Ramos (cell line): ENCODE results near the gene DEPP1.

Experiments
- in situ Hi-C: fragments of 300-500 bp; cut with MboI; formaldehyde crosslinking; loops from one replicate; pipeline ENCODE4 v1.14.3; 2022; ENCODE audit warnings: low sequenced_read_pairs; ENCODE audit not compliant: unreplicated experiment

Gene DEPP1

DNA sequence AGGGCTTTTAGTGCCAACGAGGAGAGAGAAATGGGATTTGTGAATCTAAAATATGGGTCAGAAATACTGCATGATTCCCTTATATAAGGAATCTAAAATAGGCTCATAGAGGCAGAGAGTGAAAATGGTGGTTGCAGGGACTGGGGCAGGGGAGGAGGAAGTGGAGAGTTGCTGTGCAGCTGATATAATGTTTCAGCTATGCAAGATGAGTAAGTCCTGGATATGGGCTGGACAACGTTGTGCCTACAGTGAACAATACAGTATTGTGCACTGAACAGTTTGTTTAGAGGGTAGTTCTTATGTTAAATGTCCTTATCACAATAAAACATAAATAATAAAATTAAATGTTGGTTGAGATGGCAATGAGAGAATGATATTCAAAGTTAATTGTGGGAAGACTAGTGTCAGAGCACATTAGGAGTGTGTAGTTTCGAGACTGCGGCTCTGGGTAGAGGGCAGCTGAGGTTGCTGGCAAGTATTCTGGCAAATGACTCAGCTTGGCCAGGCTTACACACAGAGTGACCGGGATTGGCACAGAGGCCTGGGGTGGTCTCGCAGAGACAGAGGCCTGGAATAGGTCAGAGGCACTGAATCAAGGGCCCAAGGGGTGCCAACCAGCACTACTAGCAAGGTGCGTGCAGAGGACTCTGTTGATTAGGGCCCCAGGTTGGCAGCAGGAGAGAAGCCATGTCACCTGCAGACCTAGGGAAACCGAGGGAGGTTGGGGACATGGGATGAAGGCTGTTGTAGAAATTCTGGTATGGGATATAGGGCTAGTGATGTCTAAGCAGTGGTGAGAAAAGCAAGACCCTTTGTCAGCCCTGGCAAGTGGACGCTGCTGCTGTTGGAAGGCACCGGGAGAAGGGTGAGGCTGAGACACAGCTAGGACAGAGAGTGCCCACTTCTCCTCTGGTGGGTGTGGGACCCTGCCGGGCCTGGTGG lies 2.8 kb upstream of the DEPP1 start:
- in situ Hi-C loops: no loop called here

GRCh38 chr10:44980309-44981171 lies 1.9 kb upstream of the DEPP1 start:
- in situ Hi-C loops: no loop called here

- in situ Hi-C loops: loop anchor here (5.0 kb wide), 1 partner anchor 47 kb away; no protein-coding TSS in a partner anchor
Measured at GRCh38 chr10:44979281-44980191, 927 bp upstream of the DEPP1 start.

DNA sequence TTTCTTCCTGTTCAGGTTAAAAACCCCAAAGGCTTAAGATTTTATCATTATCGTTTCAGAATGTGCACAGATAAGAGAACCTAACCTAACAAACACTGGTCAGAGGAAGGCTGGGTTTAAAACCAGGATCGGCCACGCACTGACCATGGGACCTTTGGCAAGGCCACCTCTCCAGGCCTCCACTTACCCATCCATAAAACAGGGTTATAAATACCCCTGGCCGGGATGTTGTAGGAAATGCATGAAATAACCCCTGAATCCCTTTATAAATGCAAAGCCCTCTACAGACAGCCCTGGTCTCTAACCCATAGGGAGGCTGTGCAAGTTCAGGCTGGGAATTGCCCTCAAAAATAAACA lies 418 bp downstream of the DEPP1 start:
- in situ Hi-C loops: loop anchor here (5.0 kb wide), 1 partner anchor 46 kb away; no protein-coding TSS in a partner anchor

DNA sequence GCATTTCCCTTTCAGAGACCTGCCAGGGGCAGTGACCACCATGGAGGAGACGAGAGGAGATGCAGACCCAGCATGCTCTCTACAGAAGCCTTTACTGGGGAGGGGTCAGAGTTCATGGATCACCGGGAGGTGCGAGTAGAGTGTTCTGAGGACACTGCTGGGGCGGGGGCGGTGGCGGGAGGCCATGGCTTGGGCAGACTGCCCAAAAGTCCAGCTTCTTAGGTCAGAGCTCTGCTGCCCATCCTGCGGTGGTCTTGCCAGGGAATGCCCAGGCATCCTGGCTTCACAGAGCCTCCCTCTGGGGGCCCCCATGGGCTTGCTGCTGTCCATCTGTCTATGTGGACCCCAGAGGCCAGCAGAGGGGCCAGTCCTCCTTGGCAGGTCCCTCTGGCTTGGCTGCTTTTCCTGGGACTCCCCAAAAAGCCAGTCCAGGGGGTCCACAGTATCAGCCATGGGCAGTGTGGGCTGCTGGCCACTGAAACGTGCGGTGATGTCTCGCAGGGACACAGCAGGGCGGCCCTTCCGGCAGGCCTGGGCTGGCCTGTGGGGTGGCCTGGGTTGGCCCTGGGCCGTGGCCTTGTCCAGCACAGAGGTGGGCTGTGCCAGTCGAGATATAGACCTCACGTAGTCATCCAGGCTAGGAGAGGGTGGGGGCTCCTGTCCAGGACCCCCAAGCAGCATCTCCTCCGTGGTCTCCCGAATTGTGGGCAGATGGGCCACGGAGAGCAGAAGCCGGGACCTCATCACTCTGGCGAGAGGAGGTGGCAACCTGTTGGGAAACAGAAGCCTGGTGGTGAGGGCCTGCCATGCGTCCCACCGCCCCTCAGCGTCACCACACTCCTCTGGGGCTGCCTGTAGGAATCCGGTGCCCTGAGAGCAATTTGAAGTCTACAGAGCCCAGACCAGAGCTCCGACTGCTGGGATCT lies 1.1 kb downstream of the DEPP1 start:
- in situ Hi-C loops: loop anchor here (5.0 kb wide), 1 partner anchor 45 kb away; no protein-coding TSS in a partner anchor

DNA sequence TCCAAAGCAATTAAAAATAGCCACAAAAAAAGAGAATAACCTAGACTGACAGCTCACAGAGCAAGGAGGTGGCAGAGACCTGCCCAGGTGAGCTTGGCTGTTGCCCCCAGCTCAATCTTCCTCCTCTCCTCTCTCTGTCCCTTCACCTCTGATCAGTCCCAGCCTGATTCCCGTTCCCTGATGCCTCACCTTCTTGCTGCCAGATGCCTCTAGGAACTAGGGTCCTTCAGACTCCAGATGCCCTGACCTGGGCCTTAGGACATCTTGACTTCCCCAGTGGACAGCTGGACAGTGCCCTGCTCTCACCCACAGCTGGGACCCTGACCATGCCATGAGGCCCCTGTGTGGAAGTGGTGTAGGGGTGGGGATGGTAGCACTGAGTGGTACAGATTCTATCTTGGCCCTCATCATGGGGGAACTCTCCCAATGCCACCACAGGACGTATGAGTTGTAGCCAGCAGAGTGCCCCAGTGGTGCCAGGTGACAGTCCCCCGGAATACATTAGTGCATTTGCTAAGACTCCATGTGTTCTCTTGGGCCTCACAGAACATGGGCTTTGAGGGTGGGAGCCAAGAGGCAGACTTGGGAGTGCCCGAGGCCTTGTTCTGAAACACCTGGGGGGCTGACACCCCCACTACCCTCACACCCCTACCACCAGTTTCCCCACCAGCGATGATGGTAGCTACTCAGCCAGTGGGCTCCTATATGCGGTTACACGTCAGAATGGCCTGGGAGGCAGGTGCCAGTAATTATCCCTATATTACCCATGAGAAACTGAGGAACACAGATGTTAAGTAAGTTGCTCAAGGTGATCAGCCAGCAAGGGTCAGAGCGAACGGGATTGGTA lies 2.0 kb downstream of the DEPP1 start:
- in situ Hi-C loops: loop anchor here (5.0 kb wide), 1 partner anchor 44 kb away; no protein-coding TSS in a partner anchor

GRCh38 chr10:44975431-44976331 lies 2.9 kb downstream of the DEPP1 start:
- in situ Hi-C loops: loop anchor here (5.0 kb wide), 1 partner anchor 43 kb away; no protein-coding TSS in a partner anchor

- in situ Hi-C loops: loop anchor here (5.0 kb wide), 1 partner anchor 43 kb away; no protein-coding TSS in a partner anchor
Measured at GRCh38 chr10:44974628-44975430, 3.8 kb downstream of the DEPP1 start.

DNA sequence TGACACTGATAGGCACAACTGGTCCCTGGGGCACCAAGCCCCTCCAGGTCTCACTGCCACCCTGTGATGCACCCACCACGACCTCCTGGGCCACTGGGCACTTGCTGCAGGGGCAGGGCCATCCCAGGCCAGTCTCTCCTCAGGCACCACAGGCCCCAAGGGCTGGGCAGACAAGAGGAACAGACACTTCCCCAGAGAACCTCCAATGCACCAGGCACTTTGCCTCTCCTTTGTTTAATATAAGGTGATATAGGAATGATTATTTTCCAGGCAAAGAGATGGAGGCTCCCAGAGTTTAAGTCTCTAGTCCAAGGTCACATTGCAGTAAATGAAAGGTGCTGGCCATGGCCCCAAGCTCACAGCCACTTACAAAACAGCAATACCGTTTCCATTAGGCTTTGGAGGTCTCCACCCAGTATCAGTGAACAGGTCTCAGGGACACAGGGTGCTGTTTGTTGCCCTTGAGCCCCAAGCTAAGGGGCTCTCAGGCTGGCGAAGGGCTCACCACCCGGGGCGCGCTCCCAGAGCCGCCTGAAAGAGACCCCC lies 4.5 kb downstream of the DEPP1 start:
- in situ Hi-C loops: no loop called here

GRCh38 chr10:44973323-44974081 lies 5.1 kb downstream of the DEPP1 start:
- in situ Hi-C loops: no loop called here

DNA sequence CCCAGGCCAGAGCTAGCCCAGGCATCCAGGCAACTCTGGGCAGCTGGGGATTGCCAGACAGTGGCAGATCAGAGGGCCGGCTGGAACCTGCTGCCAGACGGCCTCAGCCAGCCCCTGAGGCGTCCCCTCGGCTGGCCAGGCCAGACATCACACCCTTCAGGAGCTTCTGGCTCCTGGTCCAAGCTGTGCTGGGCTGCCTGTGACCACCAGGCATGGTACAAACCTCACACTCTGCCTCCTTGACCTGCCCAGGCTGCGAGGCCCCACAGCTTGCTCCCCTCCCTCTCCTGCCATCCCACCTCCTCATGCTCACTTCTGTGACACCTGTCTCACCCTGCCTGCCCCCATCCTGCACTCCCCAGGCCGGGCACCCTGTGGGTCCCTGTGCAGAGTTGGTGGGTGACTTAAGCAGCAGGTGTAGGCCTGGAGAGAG lies 5.7 kb downstream of the DEPP1 start:
- in situ Hi-C loops: no loop called here

- in situ Hi-C loops: no loop called here
Measured at GRCh38 chr10:44971935-44972757, 6.5 kb downstream of the DEPP1 start.

DNA sequence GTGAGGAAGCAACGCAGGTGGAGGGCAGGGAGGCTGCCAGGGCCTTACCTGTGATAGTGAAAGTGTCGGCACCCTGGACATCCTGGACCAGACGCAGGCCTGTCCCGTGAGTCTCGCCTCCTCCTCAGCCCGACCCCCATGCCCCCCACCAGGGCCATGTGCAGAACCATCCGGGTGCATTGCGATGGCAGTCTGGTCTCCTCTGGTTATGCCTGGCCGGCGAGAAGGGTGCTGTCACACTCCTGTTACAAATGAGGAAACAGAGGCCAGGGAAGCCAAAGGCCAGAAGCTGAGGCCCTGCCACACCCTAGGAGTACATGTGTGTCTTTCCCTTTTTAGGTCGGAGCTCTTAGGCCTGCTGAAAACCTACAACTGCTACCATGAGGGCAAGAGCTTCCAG lies 7.2 kb downstream of the DEPP1 start:
- in situ Hi-C loops: no loop called here

- in situ Hi-C loops: no loop called here
Measured at GRCh38 chr10:44970812-44971395, 7.7 kb downstream of the DEPP1 start.
